Panc1 (cell line): ENCODE data around the gene FAM149A. TPM values are rescaled to one million over a fixed set of nuclear protein-coding genes. Genes with fewer than 3 reads are reported as not detected.

Experiments used
- ATAC-seq: fragments of 200-7000 bp; cut with Tn5 transposase; 2 replicates; pipeline ENCODE4 v1.9.1; 2020; ENCODE audit warnings: mild to moderate bottlenecking, moderate library complexity
- BruUV-seq: library from RNA; stranded (reverse); fragments of 400-500 nt; replicated peaks from 2 replicates; lab custom pipeline; 2021; lab: Mats Ljungman, UMichigan
- CTCF ChIA-PET: fragments of 300-600 bp; sonication (Branson Sonifier 250); formaldehyde crosslinking; loops from one replicate; lab custom pipeline; 2022; ENCODE audit warnings: antibody characterized with exemption; lab: Charles Lee
- POLR2A ChIA-PET: fragments of 300-600 bp; sonication (Branson Sonifier 250); formaldehyde crosslinking; loops from one replicate; lab custom pipeline; 2022; ENCODE audit warnings: antibody characterized with exemption; lab: Charles Lee
- DNase-seq: peaks from one replicate; pipeline ENCODE4 v3.0.0-alpha.2; 2010; ENCODE audit warnings: low read depth, low spot score
- H3K27ac ChIP-seq: 2 replicates; pipeline ENCODE4 v1.5.1; 2011; ENCODE audit warnings: mild to moderate bottlenecking, low read length, inconsistent platforms
- H3K27me3 ChIP-seq: fragments of 200-500 bp; sonication (Bioruptor generic); 2 replicates; pipeline ENCODE4 v1.6.0; 2014; ENCODE audit warnings: low read length, inconsistent platforms; ENCODE audit not compliant: control insufficient read depth, insufficient read depth
- H3K36me3 ChIP-seq: fragments of 200-500 bp; sonication (Bioruptor generic); 2 replicates; pipeline ENCODE4 v1.5.1; 2014; ENCODE audit warnings: inconsistent platforms, mild to moderate bottlenecking, low read length, moderate library complexity; ENCODE audit not compliant: control insufficient read depth, insufficient read depth
- H3K4me1 ChIP-seq: 2 replicates; pipeline ENCODE4 v1.5.1; 2011; ENCODE audit warnings: inconsistent platforms, mild to moderate bottlenecking, low read length, moderate library complexity; ENCODE audit not compliant: control insufficient read depth, insufficient read depth
- H3K4me3 ChIP-seq, 2 experiments: 2 replicates each; pipeline ENCODE4 v1.5.1; 2011 to 2012; ENCODE audit warnings: low read depth in 2 of 2, low read length in 2 of 2, mild to moderate bottlenecking in 2 of 2, inconsistent platforms in 1 of 2, moderate library complexity in 1 of 2
- H3K9me3 ChIP-seq: fragments of 200-500 bp; sonication (Bioruptor generic); 2 replicates; pipeline ENCODE4 v1.5.1; 2014; ENCODE audit warnings: low read depth, mild to moderate bottlenecking, inconsistent platforms, low read length, moderate library complexity; ENCODE audit not compliant: control insufficient read depth, insufficient read depth
- POLR2AphosphoS5 ChIP-seq: IDR thresholded peaks from 2 replicates; pipeline ENCODE4 v1.6.1; 2012; ENCODE audit warnings: mild to moderate bottlenecking, low read depth, low read length, moderate library complexity
- SIN3A ChIP-seq: IDR thresholded peaks from 2 replicates; pipeline ENCODE4 v1.6.1; 2012; ENCODE audit warnings: low read depth, mild to moderate bottlenecking, low read length, moderate library complexity, borderline replicate concordance; ENCODE audit not compliant: insufficient read depth
- TCF7L2 ChIP-seq: IDR thresholded peaks from 2 replicates; pipeline ENCODE4 v1.6.1; 2011; ENCODE audit warnings: mild to moderate bottlenecking, low read depth, low read length, inconsistent platforms
- in situ Hi-C: cut with HindIII; loops from 2 replicates; pipeline ENCODE4 v1.10.0; 2016; ENCODE audit warnings: low sequenced_read_pairs, low pct_unique_long_range_greater_than_20kb
- intact Hi-C: fragments of 100-400 bp; cut with micrococcal nuclease; formaldehyde crosslinking; loops from one replicate; pipeline ENCODE4 v1.10.0; 2022; ENCODE audit not compliant: unreplicated experiment
- total RNA-seq: library from RNA; stranded (reverse); gene quantifications from one replicate; pipeline ENCODE4 v1.2.1, GENCODE V29; 2021; ENCODE audit not compliant: unreplicated experiment
- TF ChIP-seq, protein P1 (sequence below), 2 experiments: IDR thresholded peaks; 2 replicates each; pipeline ENCODE4 v1.6.1; 2011 to 2012; ENCODE audit warnings: low read depth in 2 of 2, control low read depth in 1 of 2, low read length in 1 of 2, mild to moderate bottlenecking in 1 of 2, moderate library complexity in 1 of 2; ENCODE audit not compliant: insufficient read depth in 1 of 2
- TF ChIP-seq, protein P2 (sequence below): fragments of 450-650 bp; IDR thresholded peaks from 2 replicates; pipeline ENCODE4 v1.5.1; 2017; ENCODE audit warnings: mild to moderate bottlenecking

Gene FAM149A
- total RNA-seq, 1 experiment from 2014 or later: 0.13 TPM

DNA sequence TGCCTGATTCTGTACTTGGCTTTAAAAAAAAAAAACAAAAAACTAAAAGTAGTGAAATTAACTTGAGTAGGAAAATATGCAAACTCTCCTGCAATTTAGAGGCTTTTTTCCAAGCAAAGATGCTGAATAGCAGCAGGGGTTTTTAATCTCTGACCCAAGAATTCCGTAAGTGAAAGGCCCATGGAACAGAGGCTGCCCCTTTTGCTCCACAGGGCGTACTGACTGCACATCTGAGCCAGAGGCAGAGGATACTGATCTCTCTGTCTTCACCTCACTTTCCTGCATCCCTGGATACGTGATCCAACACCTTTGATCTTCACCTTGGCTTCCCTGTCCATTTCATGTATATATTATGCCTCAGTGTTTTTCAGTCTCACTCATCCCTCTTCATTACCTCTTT lies 3.9 kb downstream of the FAM149A start:
- Histone ChIP-seq H3K27me3 (peaks cover 10% of the 10 kb centered on the region), H3K27ac (no peak overlapping the region), H3K4me3 (no peak overlapping the region), H3K36me3 (no peaks in the 10 kb centered on the region), H3K4me1 (no peaks in the 10 kb centered on the region), H3K9me3 (no peaks in the 10 kb centered on the region)
- no TSS peak for BruUV-seq
- in situ Hi-C loops (no loop called here), intact Hi-C loops (no loop called here)
- no peak for ATAC-seq
- ChIA-PET POLR2A (no interaction called here), CTCF (interaction anchor here (0.7 kb wide), 1 partner anchor 23 kb away, joined by 8 read pairs; no protein-coding TSS in a partner anchor)
- TF ChIP-seq, protein P1, sequence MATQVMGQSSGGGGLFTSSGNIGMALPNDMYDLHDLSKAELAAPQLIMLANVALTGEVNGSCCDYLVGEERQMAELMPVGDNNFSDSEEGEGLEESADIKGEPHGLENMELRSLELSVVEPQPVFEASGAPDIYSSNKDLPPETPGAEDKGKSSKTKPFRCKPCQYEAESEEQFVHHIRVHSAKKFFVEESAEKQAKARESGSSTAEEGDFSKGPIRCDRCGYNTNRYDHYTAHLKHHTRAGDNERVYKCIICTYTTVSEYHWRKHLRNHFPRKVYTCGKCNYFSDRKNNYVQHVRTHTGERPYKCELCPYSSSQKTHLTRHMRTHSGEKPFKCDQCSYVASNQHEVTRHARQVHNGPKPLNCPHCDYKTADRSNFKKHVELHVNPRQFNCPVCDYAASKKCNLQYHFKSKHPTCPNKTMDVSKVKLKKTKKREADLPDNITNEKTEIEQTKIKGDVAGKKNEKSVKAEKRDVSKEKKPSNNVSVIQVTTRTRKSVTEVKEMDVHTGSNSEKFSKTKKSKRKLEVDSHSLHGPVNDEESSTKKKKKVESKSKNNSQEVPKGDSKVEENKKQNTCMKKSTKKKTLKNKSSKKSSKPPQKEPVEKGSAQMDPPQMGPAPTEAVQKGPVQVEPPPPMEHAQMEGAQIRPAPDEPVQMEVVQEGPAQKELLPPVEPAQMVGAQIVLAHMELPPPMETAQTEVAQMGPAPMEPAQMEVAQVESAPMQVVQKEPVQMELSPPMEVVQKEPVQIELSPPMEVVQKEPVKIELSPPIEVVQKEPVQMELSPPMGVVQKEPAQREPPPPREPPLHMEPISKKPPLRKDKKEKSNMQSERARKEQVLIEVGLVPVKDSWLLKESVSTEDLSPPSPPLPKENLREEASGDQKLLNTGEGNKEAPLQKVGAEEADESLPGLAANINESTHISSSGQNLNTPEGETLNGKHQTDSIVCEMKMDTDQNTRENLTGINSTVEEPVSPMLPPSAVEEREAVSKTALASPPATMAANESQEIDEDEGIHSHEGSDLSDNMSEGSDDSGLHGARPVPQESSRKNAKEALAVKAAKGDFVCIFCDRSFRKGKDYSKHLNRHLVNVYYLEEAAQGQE (IDR thresholded peaks at IDR 0.05; ENCODE audit: insufficient read depth in 1 of 2, low read depth in 2 of 2, low read length in 1 of 2): no peak
- TF ChIP-seq TCF7L2: no peak
- TF ChIP-seq POLR2AphosphoS5: no peak
- no peak for TF ChIP-seq SIN3A
- DNase-seq: no peak

DNA sequence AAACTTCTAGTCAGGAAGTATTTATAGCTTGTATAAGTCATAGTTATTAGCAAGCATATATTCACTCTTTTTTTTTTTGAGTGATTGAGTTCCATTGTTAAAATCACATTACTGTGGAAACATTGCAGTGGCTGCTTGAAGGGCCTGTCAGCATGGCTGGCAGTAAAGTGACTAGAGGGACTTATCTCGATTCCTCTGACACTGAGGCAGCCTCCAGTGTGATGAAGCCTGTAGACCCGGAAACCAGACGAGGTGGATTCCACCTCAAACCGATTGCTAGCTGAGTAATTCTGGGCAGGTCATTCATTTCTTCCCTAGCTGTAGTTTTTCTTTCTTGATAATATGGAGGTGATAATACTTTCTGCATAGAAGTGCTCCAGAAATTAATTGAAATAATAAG lies 4.7 kb downstream of the FAM149A start:
- in situ Hi-C loops: no loop called here

More for the DNA sequence above, 4.7 kb downstream of the FAM149A start:
- DNase-seq (no peak), ATAC-seq (no peak)
- BruUV-seq: no TSS peak
- Histone ChIP-seq H3K9me3 (no peaks in the 10 kb centered on the region), H3K4me3 (no peak overlapping the region), H3K27ac (no peak overlapping the region), H3K4me1 (no peaks in the 10 kb centered on the region), H3K27me3 (peaks cover 7% of the 10 kb centered on the region), H3K36me3 (no peaks in the 10 kb centered on the region)
- ChIA-PET CTCF (interaction anchor here (0.7 kb wide), 1 partner anchor 22 kb away, joined by 8 read pairs; no protein-coding TSS in a partner anchor), POLR2A (interaction anchor here (0.7 kb wide), 1 partner anchor 444 kb away, joined by 3 read pairs; no protein-coding TSS in a partner anchor)
- TF ChIP-seq TCF7L2 (no peak), POLR2AphosphoS5 (no peak), SIN3A (no peak)
- TF ChIP-seq, protein P2, sequence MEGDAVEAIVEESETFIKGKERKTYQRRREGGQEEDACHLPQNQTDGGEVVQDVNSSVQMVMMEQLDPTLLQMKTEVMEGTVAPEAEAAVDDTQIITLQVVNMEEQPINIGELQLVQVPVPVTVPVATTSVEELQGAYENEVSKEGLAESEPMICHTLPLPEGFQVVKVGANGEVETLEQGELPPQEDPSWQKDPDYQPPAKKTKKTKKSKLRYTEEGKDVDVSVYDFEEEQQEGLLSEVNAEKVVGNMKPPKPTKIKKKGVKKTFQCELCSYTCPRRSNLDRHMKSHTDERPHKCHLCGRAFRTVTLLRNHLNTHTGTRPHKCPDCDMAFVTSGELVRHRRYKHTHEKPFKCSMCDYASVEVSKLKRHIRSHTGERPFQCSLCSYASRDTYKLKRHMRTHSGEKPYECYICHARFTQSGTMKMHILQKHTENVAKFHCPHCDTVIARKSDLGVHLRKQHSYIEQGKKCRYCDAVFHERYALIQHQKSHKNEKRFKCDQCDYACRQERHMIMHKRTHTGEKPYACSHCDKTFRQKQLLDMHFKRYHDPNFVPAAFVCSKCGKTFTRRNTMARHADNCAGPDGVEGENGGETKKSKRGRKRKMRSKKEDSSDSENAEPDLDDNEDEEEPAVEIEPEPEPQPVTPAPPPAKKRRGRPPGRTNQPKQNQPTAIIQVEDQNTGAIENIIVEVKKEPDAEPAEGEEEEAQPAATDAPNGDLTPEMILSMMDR: no peak
- TF ChIP-seq, protein P1 (IDR thresholded peaks at IDR 0.05; ENCODE audit: insufficient read depth in 1 of 2, low read depth in 2 of 2, low read length in 1 of 2): no peak
- intact Hi-C loops: no loop called here
